Inflammatory macrophage treated with lipopolysaccharide for 4 hours (primary cell): Measurements from ENCODE around the gene STX1B.

Source experiments
- DNase-seq: peaks from one replicate; pipeline ENCODE4 v3.0.0-alpha.2; 2020

STX1B gene

GRCh38 chr16:30974348-30974747, 36.1 kb downstream of the STX1B start:
- no peak for DNase-seq

- no peak for DNase-seq
Measured at GRCh38 chr16:30972872-30973271, 37.6 kb downstream of the STX1B start.

GRCh38 chr16:30971298-30971697, 39.1 kb downstream of the STX1B start:
- DNase-seq, result no peak

GRCh38 chr16:30969246-30969842, 41.1 kb downstream of the STX1B start:
- DNase-seq, result no peak

- DNase-seq, result no peak
Measured at GRCh38 chr16:30967795-30968194, 42.6 kb downstream of the STX1B start.

GRCh38 chr16:30966033-30966619, 44.3 kb downstream of the STX1B start:
- DNase-seq, result no peak

- DNase-seq, result no peak
Measured at GRCh38 chr16:30965436-30965835, 45.0 kb downstream of the STX1B start.

- peak; percentile 79 for DNase-seq
Measured at GRCh38 chr16:30964574-30965226, 45.7 kb downstream of the STX1B start.

GRCh38 chr16:30963925-30964511, 46.4 kb downstream of the STX1B start:
- DNase-seq, result no peak

- DNase-seq, result no peak
Measured at GRCh38 chr16:30961384-30961783, 49.1 kb downstream of the STX1B start.

- peak; percentile 45 for DNase-seq
Measured at GRCh38 chr16:30958175-30959079, 52.0 kb downstream of the STX1B start.

GRCh38 chr16:30957456-30958174, 52.8 kb downstream of the STX1B start, which contains the start of gene SETD1A:
Gene SETD1A, plus strand, starts transcription at chr16:30957754. Its CDS starts 978 bp downstream, at chr16:30958732.
- peak; percentile 96 for DNase-seq

GRCh38 chr16:30956601-30957455, 53.6 kb downstream of the STX1B start:
- DNase-seq, result peak; percentile 82

- no peak for DNase-seq
Measured at GRCh38 chr16:30954993-30955392, 55.4 kb downstream of the STX1B start.

- DNase-seq, result peak; percentile 73
Measured at GRCh38 chr16:30953511-30954124, 56.8 kb downstream of the STX1B start.

GRCh38 chr16:30953111-30953510, 57.3 kb downstream of the STX1B start:
- no peak for DNase-seq

GRCh38 chr16:30951750-30952149, 58.7 kb downstream of the STX1B start:
- no peak for DNase-seq

- DNase-seq, result no peak
Measured at GRCh38 chr16:30951193-30951592, 59.2 kb downstream of the STX1B start.

- DNase-seq, result no peak
Measured at GRCh38 chr16:30950516-30951065, 59.8 kb downstream of the STX1B start.
